A549 (cell line): ENCODE measurements around the gene CITED2. TPM values are rescaled to one million over a fixed set of nuclear protein-coding genes. Genes with fewer than 3 reads are reported as not detected.

Experiments used
- ATAC-seq, 2 experiments: fragments of 200-7000 bp in 1 of 2; fragments of >200 bp in 1 of 2; cut with Nextera tagmentation in 1 of 2; cut with Tn5 transposase in 1 of 2; 3 replicates each; pipeline versions ENCODE4 v1.8.0 to v1.9.1; 2018 to 2020; ENCODE audit warnings: mild to moderate bottlenecking in 1 of 2, moderate library complexity in 1 of 2
- CTCF ChIA-PET: fragments of 300-600 bp; sonication (Branson Sonifier 250); formaldehyde crosslinking; extraction: SDS; loops from one replicate; lab custom pipeline; 2021; ENCODE audit warnings: antibody characterized with exemption, inconsistent platforms; lab: Yijun Ruan, JAX
- POLR2A ChIA-PET: fragments of 350-600 bp; formaldehyde crosslinking; extraction: SDS; loops from one replicate; lab custom pipeline; 2021; ENCODE audit warnings: antibody characterized with exemption, inconsistent platforms; lab: Yijun Ruan, JAX
- DNase-seq, 2 experiments: peaks; one replicate each; pipeline versions ENCODE4 v3.0.0 to v3.0.0-alpha.2; 2011 to 2016; ENCODE audit warnings: low read depth in 1 of 2, low spot score in 1 of 2
- FAIRE-seq: peaks from 2 replicates; lab custom pipeline; 2011; peaks lifted over from hg19 to GRCh38; lab: Jason Lieb, UNC
- H3K27ac ChIP-seq, 2 experiments: fragments of >200 bp; sonication (Bioruptor Twin); formaldehyde crosslinking; 3 replicates each; pipeline ENCODE4 v1.5.1; 2016 to 2017
- H3K4me1 ChIP-seq: fragments of >200 bp; sonication (Bioruptor Twin); formaldehyde crosslinking; 3 replicates; pipeline ENCODE4 v1.6.1; 2016
- H3K4me2 ChIP-seq: fragments of >200 bp; sonication (Bioruptor Twin); formaldehyde crosslinking; 3 replicates; pipeline ENCODE4 v1.6.1; 2016
- H3K4me3 ChIP-seq: fragments of >200 bp; sonication (Bioruptor Twin); formaldehyde crosslinking; 3 replicates; pipeline ENCODE4 v1.5.1; 2016
- H3K9me3 ChIP-seq: fragments of >200 bp; sonication (Bioruptor Twin); formaldehyde crosslinking; 3 replicates; pipeline ENCODE4 v1.6.1; 2016
- BCL3 ChIP-seq: fragments of >200 bp; sonication (Bioruptor Twin); formaldehyde crosslinking; IDR thresholded peaks from 3 replicates; pipeline ENCODE4 v1.6.1; 2016
- BHLHE40 ChIP-seq: IDR thresholded peaks from 2 replicates; pipeline ENCODE4 v1.6.1; 2012; ENCODE audit warnings: low read depth, low read length, inconsistent platforms
- CBX2 ChIP-seq: fragments of 200-600 bp; sonication (generic); IDR thresholded peaks from 2 replicates; pipeline ENCODE4 v1.6.1; 2016; ENCODE audit warnings: low read depth, mild to moderate bottlenecking, borderline replicate concordance
- ELK1 ChIP-seq: fragments of 150-350 bp; IDR thresholded peaks from 2 replicates; pipeline ENCODE4 v1.6.1; 2014; ENCODE audit warnings: low read depth, mild to moderate bottlenecking, low read length
- EP300 ChIP-seq, 2 experiments: fragments of >200 bp; sonication (Bioruptor Twin); formaldehyde crosslinking; IDR thresholded peaks; 2 replicates in 1 of 2; 3 replicates in 1 of 2; pipeline ENCODE4 v1.6.1; 2016 to 2017
- FOSB ChIP-seq: fragments of 250-450 bp; sonication (Bioruptor Pico); IDR thresholded peaks from 2 replicates; pipeline ENCODE4 v1.5.0; 2020; ENCODE audit warnings: mild to moderate bottlenecking, moderate library complexity
- FOSL2 ChIP-seq, 2 experiments: fragments of 450-650 bp in 1 of 2; fragments of >200 bp in 1 of 2; sonication (Bioruptor Twin) in 1 of 2; formaldehyde crosslinking; IDR thresholded peaks; 2 replicates each; pipeline versions ENCODE4 v1.5.0 to v1.6.1; 2016 to 2020; ENCODE audit warnings: mild to moderate bottlenecking in 1 of 2, moderate library complexity in 1 of 2
- HDAC2 ChIP-seq: fragments of 200-600 bp; sonication (generic); IDR thresholded peaks from 2 replicates; pipeline ENCODE4 v1.6.1; 2016
- HEYL ChIP-seq: fragments of 250-450 bp; sonication (Bioruptor Pico); IDR thresholded peaks from 2 replicates; pipeline ENCODE4 v1.8.0; 2021; ENCODE audit warnings: mild to moderate bottlenecking, moderate library complexity
- HOXA7 ChIP-seq: fragments of 250-450 bp; sonication (Bioruptor Pico); IDR thresholded peaks from 2 replicates; pipeline ENCODE4 v1.5.0; 2020; ENCODE audit warnings: mild to moderate bottlenecking, moderate library complexity
- HOXB5 ChIP-seq: fragments of 250-450 bp; sonication (Bioruptor Pico); IDR thresholded peaks from 2 replicates; pipeline ENCODE4 v1.5.0; 2020; ENCODE audit warnings: mild to moderate bottlenecking, moderate library complexity
- JUN ChIP-seq, 2 experiments: fragments of >200 bp; sonication (Bioruptor Twin); formaldehyde crosslinking; IDR thresholded peaks; 2 replicates in 1 of 2; 3 replicates in 1 of 2; pipeline ENCODE4 v1.6.1; 2016 to 2017
- KDM1A ChIP-seq: fragments of 200-600 bp; sonication (generic); IDR thresholded peaks from 2 replicates; pipeline ENCODE4 v1.6.1; 2016; ENCODE audit warnings: low read depth, mild to moderate bottlenecking
- MYC ChIP-seq: IDR thresholded peaks from 2 replicates; pipeline ENCODE4 v1.6.1; 2012; ENCODE audit warnings: mild to moderate bottlenecking, inconsistent platforms, low read length, improper control_type of control experiment, borderline replicate concordance
- NFE2L2 ChIP-seq: fragments of 150-350 bp; conservative IDR thresholded peaks from 2 replicates; pipeline ENCODE4 v1.6.1; 2014; ENCODE audit warnings: low read length
- PBX3 ChIP-seq: IDR thresholded peaks from 2 replicates; pipeline ENCODE4 v1.6.1; 2012
- PHF8 ChIP-seq: fragments of 200-600 bp; sonication (generic); IDR thresholded peaks from 2 replicates; pipeline ENCODE4 v1.6.1; 2016; ENCODE audit warnings: low read depth, mild to moderate bottlenecking, antibody characterized with exemption, moderate library complexity, borderline replicate concordance
- POLR2AphosphoS2 ChIP-seq: conservative IDR thresholded peaks from 2 replicates; pipeline ENCODE4 v1.6.1; 2012; ENCODE audit warnings: low read length, improper control_type of control experiment, inconsistent platforms
- RARB ChIP-seq: fragments of 250-450 bp; sonication (Bioruptor Pico); IDR thresholded peaks from 2 replicates; pipeline ENCODE4 v1.8.0; 2021; ENCODE audit warnings: mild to moderate bottlenecking, moderate library complexity
- RFX5 ChIP-seq: fragments of 450-650 bp; IDR thresholded peaks from 2 replicates; pipeline ENCODE4 v1.7.1; 2014; ENCODE audit warnings: antibody characterized with exemption, mild to moderate bottlenecking, moderate library complexity
- TFCP2L1 ChIP-seq: fragments of 250-450 bp; sonication (Bioruptor Pico); IDR thresholded peaks from 2 replicates; pipeline ENCODE4 v1.5.0; 2021; ENCODE audit warnings: mild to moderate bottlenecking
- TP53 ChIP-seq: fragments of 250-450 bp; sonication (Bioruptor Pico); IDR thresholded peaks from 2 replicates; pipeline ENCODE4 v1.5.0; 2021; ENCODE audit warnings: mild to moderate bottlenecking, moderate library complexity
- USF2 ChIP-seq: fragments of 450-650 bp; IDR thresholded peaks from 2 replicates; pipeline ENCODE4 v1.6.1; 2014; ENCODE audit warnings: antibody characterized with exemption
- ZSCAN20 ChIP-seq: fragments of 250-450 bp; sonication (Bioruptor Pico); IDR thresholded peaks from 2 replicates; pipeline ENCODE4 v1.8.0; 2022; ENCODE audit warnings: mild to moderate bottlenecking, moderate library complexity
- WGBS: methylation state at CpG from one replicate; pipeline ENCODE4 v1.1.6; 2017; ENCODE audit errors: missing lambda C conversion rate; 5-methylcytosine and 5-hydroxymethylcytosine counted together
- polyA plus RNA-seq, 4 experiments: library from polyadenylated mRNA; depleted of rRNA in 3 of 4; stranded (reverse); fragments of >200 nt; fragmentation: RNase III in 1 of 4; extraction: RNeasy Plus Mini Kit Qiagen cat#74134 plus additional on column Dnase treatment in 1 of 4; gene quantifications; 2 replicates in 3 of 4; 3 replicates in 1 of 4; pipeline ENCODE4 v1.2.3, GENCODE V29; 2011 to 2017
- TF ChIP-seq, protein P1 (sequence below): fragments of 200-600 bp; sonication (generic); IDR thresholded peaks from 2 replicates; pipeline ENCODE4 v1.6.1; 2016; ENCODE audit warnings: antibody characterized with exemption, mild to moderate bottlenecking, moderate library complexity

The CITED2 gene
- polyA plus RNA-seq, 2 of the 4 experiments (the other 2 are of a cell fraction): 6.4 to 9.3 TPM

DNA sequence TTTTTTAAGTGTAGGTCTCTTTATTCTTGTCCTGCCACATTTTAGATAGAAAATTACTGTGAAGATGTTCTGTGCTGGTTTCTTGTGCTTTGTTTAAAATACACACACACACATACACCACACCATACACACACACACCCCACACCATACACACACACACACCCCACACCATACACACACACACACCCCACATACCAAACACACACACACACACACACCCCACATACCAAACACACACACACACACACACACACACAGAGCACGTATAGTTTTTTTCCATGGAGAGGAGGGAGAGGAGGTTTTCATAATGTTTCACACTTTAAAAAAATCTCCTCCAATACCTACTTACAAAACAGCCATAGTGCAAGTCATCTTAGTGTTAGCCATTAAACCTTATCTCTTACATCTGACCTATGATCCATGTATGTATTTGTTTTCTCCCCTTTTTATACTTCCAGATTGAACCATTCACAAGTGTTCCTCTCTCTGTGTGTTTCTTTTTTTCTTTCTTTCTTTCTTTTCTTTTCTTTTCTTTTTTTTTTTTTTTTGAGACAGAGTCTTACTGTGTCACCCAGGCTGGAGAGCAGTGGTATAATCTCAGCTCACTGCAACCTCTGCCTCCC, 19.7 kb upstream of the CITED2 start:
- TF ChIP-seq PHF8 (no peak), POLR2AphosphoS2 (no peak), KDM1A (no peak), TP53 (CRISPR knock-in tag) (no peak), HDAC2 (no peak), HOXB5 (CRISPR knock-in tag) (no peak), CBX2 (no peak), NFE2L2 (no peak), ZSCAN20 (CRISPR knock-in tag) (no peak), HEYL (CRISPR knock-in tag) (no peak), BCL3 (no peak), EP300 (IDR thresholded peaks at IDR 0.05) (no peak), TFCP2L1 (CRISPR knock-in tag) (no peak), HOXA7 (CRISPR knock-in tag) (no peak)
- TF ChIP-seq, protein P1, sequence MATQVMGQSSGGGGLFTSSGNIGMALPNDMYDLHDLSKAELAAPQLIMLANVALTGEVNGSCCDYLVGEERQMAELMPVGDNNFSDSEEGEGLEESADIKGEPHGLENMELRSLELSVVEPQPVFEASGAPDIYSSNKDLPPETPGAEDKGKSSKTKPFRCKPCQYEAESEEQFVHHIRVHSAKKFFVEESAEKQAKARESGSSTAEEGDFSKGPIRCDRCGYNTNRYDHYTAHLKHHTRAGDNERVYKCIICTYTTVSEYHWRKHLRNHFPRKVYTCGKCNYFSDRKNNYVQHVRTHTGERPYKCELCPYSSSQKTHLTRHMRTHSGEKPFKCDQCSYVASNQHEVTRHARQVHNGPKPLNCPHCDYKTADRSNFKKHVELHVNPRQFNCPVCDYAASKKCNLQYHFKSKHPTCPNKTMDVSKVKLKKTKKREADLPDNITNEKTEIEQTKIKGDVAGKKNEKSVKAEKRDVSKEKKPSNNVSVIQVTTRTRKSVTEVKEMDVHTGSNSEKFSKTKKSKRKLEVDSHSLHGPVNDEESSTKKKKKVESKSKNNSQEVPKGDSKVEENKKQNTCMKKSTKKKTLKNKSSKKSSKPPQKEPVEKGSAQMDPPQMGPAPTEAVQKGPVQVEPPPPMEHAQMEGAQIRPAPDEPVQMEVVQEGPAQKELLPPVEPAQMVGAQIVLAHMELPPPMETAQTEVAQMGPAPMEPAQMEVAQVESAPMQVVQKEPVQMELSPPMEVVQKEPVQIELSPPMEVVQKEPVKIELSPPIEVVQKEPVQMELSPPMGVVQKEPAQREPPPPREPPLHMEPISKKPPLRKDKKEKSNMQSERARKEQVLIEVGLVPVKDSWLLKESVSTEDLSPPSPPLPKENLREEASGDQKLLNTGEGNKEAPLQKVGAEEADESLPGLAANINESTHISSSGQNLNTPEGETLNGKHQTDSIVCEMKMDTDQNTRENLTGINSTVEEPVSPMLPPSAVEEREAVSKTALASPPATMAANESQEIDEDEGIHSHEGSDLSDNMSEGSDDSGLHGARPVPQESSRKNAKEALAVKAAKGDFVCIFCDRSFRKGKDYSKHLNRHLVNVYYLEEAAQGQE: no peak
- 38% methylated on average over 1 of the region's 1 CpG for WGBS
- CTCF ChIA-PET: no interaction called here
- Histone ChIP-seq H3K4me2 (no peak overlapping the region), H3K27ac (no peak overlapping the region), H3K4me1 (no peaks in the 10 kb centered on the region), H3K9me3 (no peaks in the 10 kb centered on the region), H3K4me3 (no peak overlapping the region)
- POLR2A ChIA-PET: no interaction called here
- DNase-seq (no peak), FAIRE-seq (no peak), ATAC-seq (no peak)

- Histone ChIP-seq H3K4me3 (no peak overlapping the region), H3K4me1 (no peaks in the 10 kb centered on the region), H3K9me3 (no peaks in the 10 kb centered on the region), H3K4me2 (no peak overlapping the region), H3K27ac (no peak overlapping the region)
- TF ChIP-seq USF2 (no peak), RARB (no peak), BHLHE40 (no peak), KDM1A (no peak), RFX5 (no peak), MYC (no peak), ELK1 (no peak), JUN (IDR thresholded peaks at IDR 0.05) (no peak), PBX3 (no peak), FOSB (no peak), FOSL2 (IDR thresholded peaks at IDR 0.05) (no peak), FOSL2 (CRISPR knock-in tag; IDR thresholded peaks at IDR 0.05) (no peak)
- ChIA-PET CTCF (no interaction called here), POLR2A (no interaction called here)
- no peak for FAIRE-seq
- ATAC-seq: no peak
- WGBS: 56% methylated on average over 1 of the region's 1 CpG
- DNase-seq: no peak
These were observed 18.3 kb upstream of the CITED2 start for GRCh38 chr6:139392794-139393193.
